ENCODE data around the gene HOXD12.

The HOXD12 gene

GRCh38 chr2:176092270-176093144, 7.1 kb upstream of the HOXD12 start, which contains the start of gene HOXD13:
HOXD13 (plus strand) TSS chr2:176092721; CDS start chr2:176092891, 170 bp downstream.
- no peak for DNase-seq (ENCODE audit: low spot score)

- DNase-seq (ENCODE audit: low spot score): no peak
Measured at GRCh38 chr2:176093145-176093897, 6.3 kb upstream of the HOXD12 start.

GRCh38 chr2:176093898-176094249, 5.7 kb upstream of the HOXD12 start:
- no peak for DNase-seq (ENCODE audit: low spot score)

- DNase-seq (ENCODE audit: low spot score): no peak
Measured at GRCh38 chr2:176094349-176094748, 5.2 kb upstream of the HOXD12 start.

- DNase-seq (ENCODE audit: low spot score): no peak
Measured at GRCh38 chr2:176095421-176095820, 4.2 kb upstream of the HOXD12 start.

GRCh38 chr2:176096243-176096985, 3.2 kb upstream of the HOXD12 start:
- DNase-seq (ENCODE audit: low spot score): no peak

GRCh38 chr2:176096986-176097819, 2.4 kb upstream of the HOXD12 start:
- peak; percentile 90 for DNase-seq (ENCODE audit: low spot score)

- DNase-seq (ENCODE audit: low spot score): no peak
Measured at GRCh38 chr2:176097820-176098365, 1.7 kb upstream of the HOXD12 start.

- no peak for DNase-seq (ENCODE audit: low spot score)
Measured at GRCh38 chr2:176098366-176099158, 1.0 kb upstream of the HOXD12 start.

GRCh38 chr2:176099159-176099727, 352 bp upstream of the HOXD12 start:
- no peak for DNase-seq (ENCODE audit: low spot score)

- no peak for DNase-seq (ENCODE audit: low spot score)
Measured at GRCh38 chr2:176100547-176101140, 1.0 kb downstream of the HOXD12 start.

- no peak for DNase-seq (ENCODE audit: low spot score)
Measured at GRCh38 chr2:176101216-176101830, 1.7 kb downstream of the HOXD12 start.

GRCh38 chr2:176101842-176102241, 2.2 kb downstream of the HOXD12 start:
- DNase-seq (ENCODE audit: low spot score): no peak

- no peak for DNase-seq (ENCODE audit: low spot score)
Measured at GRCh38 chr2:176102309-176102866, 2.8 kb downstream of the HOXD12 start.

- no peak for DNase-seq (ENCODE audit: low spot score)
Measured at GRCh38 chr2:176103194-176103593, 3.6 kb downstream of the HOXD12 start.

- DNase-seq (ENCODE audit: low spot score): no peak
Measured at GRCh38 chr2:176103742-176104315, 4.2 kb downstream of the HOXD12 start.

GRCh38 chr2:176104316-176105077, 4.9 kb downstream of the HOXD12 start:
- peak; percentile 54 for DNase-seq (ENCODE audit: low spot score)
